Right lung (tissue), 5 donors: ENCODE measurements around the gene CENPH. TPM values are rescaled to one million over a fixed set of nuclear protein-coding genes. Genes with fewer than 3 reads are reported as not detected.
"Not testable (repeated sequence)": the region's sequence is repeated elsewhere in the genome, so short reads cannot be mapped to it uniquely, and the experiment has no call there.

Source experiments
- DNase-seq, 2 donors: peaks; one replicate each; pipeline ENCODE4 v3.0.0-alpha.2; 2013
- polyA plus RNA-seq, 5 donors: library from polyadenylated mRNA; unstranded; fragments of 120-200 nt; gene quantifications; one replicate each; pipeline versions ENCODE4 v1.2.1 to v1.2.3, GENCODE V29; 2013; ENCODE audit warnings: inconsistent platforms in 1 of 5, low replicate concordance in 1 of 5; ENCODE audit not compliant: insufficient read length in 5 of 5, insufficient read depth in 1 of 5

CENPH gene
- polyA plus RNA-seq, 5 donors, result 16.0 to 38.4 (median 26.1) TPM

- no peak for DNase-seq
Measured at GRCh38 chr5:69202497-69202896, 13.1 kb downstream of the CENPH start.

GRCh38 chr5:69206528-69207190, 17.3 kb downstream of the CENPH start:
- DNase-seq, result no peak

GRCh38 chr5:69209602-69210001, 20.2 kb downstream of the CENPH start:
- no peak for DNase-seq

GRCh38 chr5:69211200-69211599, 21.8 kb downstream of the CENPH start:
- no peak for DNase-seq

GRCh38 chr5:69212022-69212421, 22.6 kb downstream of the CENPH start:
- no peak for DNase-seq

GRCh38 chr5:69213513-69214215, 24.3 kb downstream of the CENPH start:
- no peak for DNase-seq

- DNase-seq, result no peak
Measured at GRCh38 chr5:69217151-69217511, 27.7 kb downstream of the CENPH start.

GRCh38 chr5:69217548-69218526, 28.5 kb downstream of the CENPH start:
- peak; percentile 92 to 95 for DNase-seq

GRCh38 chr5:69219939-69220338, 30.6 kb downstream of the CENPH start:
- no peak for DNase-seq

GRCh38 chr5:69220371-69220770, 31.0 kb downstream of the CENPH start:
- not testable (repeated sequence) for DNase-seq

- not testable (repeated sequence) for DNase-seq
Measured at GRCh38 chr5:69220833-69221232, 31.4 kb downstream of the CENPH start.

- no peak for DNase-seq
Measured at GRCh38 chr5:69224520-69224919, 35.1 kb downstream of the CENPH start.

GRCh38 chr5:69225860-69226259, 36.5 kb downstream of the CENPH start:
- DNase-seq, result no peak

- DNase-seq, result peak; percentile 11 to 15
Measured at GRCh38 chr5:69230181-69230580, 40.8 kb downstream of the CENPH start.

- no peak for DNase-seq
Measured at GRCh38 chr5:69231281-69231680, 41.9 kb downstream of the CENPH start.

GRCh38 chr5:69231851-69232250, 42.5 kb downstream of the CENPH start:
- DNase-seq, result no peak

GRCh38 chr5:69234457-69235268, 45.3 kb downstream of the CENPH start, which contains the start of gene CDK7:
TSS of gene CDK7 (plus strand) at chr5:69234886. CDS start at chr5:69234976, 90 bp downstream.
- peak; percentile 91 to 92 for DNase-seq

- not testable (repeated sequence) for DNase-seq
Measured at GRCh38 chr5:69236733-69237132, 47.4 kb downstream of the CENPH start.

- no peak for DNase-seq
Measured at GRCh38 chr5:69237877-69238276, 48.5 kb downstream of the CENPH start.

- no peak for DNase-seq
Measured at GRCh38 chr5:69238760-69239251, 49.4 kb downstream of the CENPH start.
